Activated naive CD4-positive, alpha-beta T cell (primary cell): ENCODE results near the gene OMA1.
"Not testable (repeated sequence)": the region's sequence is repeated elsewhere in the genome, so short reads cannot be mapped to it uniquely, and the experiment has no call there.

ENCODE experiments used
- DNase-seq, 4 experiments: peaks; one replicate each; lab custom pipeline; 2025; lab: John Stamatoyannopoulos, UW

Gene OMA1

DNA sequence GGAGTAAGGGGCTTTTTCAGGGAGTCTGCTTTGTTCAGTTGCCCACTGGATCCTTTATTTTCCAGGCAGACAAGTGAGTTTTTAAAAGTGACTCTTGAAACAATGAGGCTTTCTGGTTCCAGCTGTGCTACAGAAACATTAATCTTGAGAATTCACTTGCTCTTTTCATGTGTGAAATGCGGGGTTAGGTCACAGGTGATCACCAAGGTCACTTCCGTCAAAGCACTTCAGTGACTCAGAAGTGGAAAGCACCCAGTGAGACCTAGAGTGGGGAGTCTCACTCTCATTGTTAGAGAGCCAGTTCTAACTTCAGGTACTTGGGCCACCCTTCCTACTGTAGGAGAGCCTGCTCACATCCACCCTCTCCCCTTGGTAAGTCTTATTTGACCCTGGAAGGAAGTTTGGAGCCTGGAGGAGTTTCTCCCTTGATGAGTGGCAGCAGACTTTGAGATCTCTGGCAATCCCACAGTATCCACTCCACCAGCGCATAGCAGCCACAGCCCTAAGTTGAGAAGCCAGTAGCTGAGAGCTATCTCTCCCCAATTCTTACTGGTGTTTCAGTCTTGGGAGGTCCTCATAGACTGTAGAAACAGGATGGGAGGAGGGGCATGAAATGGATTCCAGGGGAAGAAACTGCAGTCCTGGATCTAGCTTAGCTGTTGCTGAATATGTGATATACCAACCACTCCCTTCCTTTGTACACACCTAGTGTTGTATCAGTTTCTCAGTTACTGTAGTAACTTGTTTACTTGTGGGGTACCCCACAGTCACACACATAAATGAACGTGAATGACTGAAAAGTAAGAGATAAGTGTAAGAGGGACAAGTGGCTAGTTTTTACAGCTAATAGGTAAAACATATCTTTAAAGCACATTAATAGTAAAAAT is 27.4 kb upstream of the OMA1 start:
- no peak for DNase-seq

DNA sequence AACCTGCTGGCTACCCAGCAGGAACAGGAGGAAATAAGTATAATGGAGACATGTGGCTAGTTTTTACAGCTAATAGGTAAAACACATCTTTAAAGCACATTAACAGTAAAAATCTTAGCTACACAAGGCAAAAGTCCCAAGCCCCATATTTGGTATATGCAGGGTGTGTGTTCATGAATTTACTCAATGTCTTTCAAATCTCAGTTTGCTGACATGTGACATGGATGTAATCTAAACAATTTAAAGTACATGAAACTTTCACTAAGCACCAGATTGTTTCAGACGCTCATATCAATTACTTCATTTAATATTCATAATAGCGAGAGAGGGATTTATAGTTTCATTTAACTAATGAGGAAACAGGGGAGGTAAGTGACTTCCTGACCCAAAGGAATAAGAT is 26.6 kb upstream of the OMA1 start:
- no peak for DNase-seq

DNA sequence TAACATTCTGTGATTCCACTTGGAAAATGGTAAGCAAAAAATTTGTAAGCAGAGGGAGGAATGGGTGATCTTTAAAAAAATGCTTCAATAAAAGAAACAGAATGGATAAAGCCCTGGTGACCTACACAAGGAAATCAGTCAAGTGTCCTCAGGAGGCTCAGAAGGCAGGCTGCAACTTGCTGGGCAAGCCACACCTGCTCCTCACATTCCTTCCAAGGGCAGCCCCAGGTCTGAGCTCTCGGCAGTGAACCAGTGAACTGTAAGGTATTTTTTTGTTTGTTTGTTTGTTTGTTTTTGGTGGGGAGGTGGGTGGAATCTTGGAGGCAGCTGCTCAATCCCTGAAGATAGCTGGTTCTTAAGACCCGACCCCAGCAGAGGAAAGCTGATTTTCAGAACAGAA is 26.2 kb upstream of the OMA1 start:
- DNase-seq, result no peak

DNA sequence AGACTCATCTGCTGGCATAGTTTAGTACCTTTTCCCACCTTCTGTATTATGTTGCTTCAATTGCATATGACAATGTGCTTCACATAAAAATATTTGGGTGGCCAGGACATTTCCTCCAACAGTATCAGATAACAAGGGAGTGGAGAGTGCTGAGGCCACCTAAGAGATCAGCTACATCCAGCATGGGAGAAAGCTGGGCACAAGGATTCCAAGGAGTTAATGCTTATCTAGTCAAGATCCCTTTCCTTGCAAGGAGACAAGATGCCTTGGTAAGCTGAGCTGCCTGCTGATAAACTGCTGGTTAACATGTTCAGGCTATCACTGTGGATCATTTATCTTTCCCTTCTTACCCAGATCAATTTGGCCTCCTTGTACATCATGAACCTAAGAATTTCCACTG is 25.1 kb upstream of the OMA1 start:
- DNase-seq, result no peak

DNA sequence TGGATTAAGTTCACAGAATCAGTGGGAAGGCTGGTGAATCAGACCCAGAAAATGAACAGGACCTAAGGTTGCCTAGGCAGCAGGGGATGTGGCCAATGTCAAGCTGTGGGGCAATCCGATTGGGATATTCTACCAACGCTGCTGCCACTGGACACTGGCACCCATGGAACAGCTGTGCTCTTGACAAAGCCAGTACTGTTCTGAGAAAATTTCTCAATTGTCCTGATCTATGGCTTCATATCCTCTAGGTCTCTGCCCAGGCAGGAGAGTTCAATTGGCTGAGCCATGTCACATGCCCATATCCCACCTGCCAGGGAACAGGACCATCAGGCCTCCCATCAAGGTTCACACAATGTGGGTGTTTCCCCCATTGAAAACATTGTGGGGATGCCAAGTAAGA is 24.3 kb upstream of the OMA1 start:
- DNase-seq, result no peak

DNA sequence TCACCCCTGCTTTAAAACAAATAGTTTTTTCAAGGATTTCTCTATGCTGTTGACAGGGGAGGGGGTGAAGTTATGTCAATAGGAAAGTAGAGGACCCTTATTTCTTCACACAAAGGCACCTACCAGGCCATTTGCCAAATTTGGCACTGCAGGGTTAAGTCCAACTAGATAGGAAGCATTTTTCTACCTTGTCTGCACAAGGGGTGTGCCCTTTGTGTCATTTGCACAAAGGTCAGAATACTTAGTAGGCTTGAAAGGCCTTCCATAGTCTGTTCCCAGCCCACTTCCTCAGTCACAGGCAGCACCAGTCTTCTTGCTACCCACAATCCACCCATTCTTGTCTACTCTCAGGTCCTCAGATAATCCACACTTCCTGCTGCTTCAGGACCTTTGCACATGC is 23.6 kb upstream of the OMA1 start:
- no peak for DNase-seq

DNA sequence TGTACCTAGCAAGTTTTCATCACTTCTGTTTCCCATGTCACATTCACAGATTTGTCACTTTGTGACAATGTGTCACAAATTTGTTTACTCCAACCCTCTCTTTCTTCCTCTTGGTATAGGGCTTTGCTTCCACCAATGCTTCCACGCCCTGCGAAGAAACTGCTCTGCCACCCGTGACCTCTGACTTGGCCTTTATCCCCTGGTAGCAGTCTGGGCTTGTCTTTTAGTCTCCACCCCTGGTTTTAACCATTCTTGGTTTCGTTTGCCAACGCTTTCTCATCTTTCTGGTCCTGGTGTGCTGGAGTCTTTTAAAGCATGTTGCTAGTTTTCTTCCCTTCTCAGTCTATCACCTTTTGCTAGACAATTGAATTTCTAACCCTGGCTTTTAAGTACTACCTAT is 22.4 kb upstream of the OMA1 start:
- no peak for DNase-seq

DNA sequence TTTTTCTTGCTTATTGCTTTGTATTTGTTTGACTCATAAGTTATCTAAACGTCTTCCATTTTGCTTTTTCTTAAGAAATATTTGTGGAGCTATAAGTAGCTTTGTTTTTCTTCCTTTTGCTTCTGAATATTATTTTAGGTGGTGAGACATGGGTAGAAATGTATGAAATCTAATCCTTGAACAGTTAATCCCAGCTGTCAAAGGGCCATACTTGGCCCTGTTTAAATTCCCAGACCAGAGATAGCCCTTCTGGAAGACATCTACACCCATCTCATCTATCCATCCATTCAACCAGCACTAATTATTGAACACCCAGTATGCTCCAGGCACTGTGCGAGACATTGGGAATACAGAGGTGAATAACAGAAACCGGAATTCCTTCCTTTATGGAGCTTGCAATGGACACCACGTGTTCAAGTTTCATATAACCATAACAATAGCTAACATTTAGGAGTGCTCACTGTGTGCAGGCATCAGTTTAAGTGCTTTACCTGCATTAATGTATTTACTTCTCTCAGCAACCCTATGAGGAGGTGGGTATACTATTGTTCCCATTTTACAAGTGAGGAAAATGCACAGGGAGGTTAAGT is 21.8 kb upstream of the OMA1 start:
- no peak for DNase-seq

DNA sequence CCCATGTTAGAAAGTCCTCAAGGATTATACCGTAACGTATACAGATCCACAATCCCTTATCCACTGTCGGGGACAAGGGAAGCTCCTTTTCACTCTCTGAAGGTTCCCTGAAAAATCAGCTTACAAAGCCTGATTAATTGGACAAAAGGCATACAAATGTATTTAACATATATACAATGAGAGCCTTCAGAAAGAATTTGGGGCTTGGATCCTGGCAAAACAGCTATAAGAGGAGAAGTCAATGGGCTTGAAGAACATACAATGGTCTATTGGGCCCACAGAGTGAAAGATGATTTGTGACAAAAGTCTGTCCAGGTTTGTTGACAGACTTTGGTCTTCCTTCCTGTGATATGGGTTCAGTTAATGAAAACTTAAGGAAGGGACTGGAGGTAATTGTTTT is 19.8 kb upstream of the OMA1 start:
- DNase-seq, result no peak

DNA sequence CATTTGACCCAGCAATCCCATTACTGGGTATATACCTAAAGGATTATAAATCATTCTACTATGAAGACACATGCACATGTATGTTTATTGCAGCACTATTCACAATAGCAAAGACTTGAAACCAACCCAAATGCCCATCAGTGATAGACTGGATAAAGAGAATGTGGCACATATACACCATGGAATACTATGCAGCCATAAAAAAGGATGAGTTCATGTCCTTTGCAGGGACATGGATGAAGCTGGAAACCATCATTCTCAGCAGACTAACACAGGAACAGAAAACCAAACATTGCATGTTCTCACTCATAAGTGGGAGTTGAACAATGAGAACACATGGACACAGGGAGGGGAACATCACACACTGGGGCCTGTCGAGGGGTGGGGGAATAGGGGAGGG is 17.2 kb upstream of the OMA1 start:
- DNase-seq, result not testable (repeated sequence)

DNA sequence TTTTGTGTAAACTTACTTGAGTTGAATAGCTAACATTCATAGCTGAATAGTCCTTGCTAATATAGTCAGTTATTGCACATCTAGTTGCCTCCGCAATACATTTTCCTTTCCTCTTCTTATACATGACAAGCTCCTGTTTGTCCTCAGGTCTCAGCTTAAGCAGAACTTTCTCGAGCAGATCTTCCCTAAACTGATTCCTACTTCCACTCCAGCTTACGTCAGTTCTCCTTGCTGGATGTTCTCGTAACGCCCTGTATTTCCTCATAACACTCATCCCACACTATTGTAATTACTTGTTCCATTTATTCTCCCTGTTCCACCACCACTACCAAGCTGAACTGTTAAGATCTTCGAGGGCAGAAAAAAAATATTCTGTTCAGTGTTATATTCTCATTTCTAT is 15.1 kb upstream of the OMA1 start:
- no peak for DNase-seq

DNA sequence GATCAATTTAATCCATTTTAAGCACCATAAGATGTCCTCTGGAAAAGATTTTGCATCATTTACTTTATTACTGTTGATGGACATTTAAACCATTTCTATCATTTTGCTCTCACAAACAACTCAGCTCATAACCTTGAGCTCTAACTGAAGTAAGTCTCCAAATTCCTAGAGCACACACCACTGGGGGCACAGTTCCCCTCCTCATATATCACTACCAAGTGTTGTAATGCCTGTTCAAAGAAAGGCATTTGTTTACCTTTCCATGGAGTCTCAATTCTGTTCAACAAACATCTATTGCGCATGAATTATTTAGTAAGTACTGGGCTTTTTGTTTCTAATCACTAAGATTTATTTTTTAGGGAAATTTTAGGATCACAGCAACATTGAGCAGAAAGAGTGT is 8.9 kb upstream of the OMA1 start:
- DNase-seq, result no peak

DNA sequence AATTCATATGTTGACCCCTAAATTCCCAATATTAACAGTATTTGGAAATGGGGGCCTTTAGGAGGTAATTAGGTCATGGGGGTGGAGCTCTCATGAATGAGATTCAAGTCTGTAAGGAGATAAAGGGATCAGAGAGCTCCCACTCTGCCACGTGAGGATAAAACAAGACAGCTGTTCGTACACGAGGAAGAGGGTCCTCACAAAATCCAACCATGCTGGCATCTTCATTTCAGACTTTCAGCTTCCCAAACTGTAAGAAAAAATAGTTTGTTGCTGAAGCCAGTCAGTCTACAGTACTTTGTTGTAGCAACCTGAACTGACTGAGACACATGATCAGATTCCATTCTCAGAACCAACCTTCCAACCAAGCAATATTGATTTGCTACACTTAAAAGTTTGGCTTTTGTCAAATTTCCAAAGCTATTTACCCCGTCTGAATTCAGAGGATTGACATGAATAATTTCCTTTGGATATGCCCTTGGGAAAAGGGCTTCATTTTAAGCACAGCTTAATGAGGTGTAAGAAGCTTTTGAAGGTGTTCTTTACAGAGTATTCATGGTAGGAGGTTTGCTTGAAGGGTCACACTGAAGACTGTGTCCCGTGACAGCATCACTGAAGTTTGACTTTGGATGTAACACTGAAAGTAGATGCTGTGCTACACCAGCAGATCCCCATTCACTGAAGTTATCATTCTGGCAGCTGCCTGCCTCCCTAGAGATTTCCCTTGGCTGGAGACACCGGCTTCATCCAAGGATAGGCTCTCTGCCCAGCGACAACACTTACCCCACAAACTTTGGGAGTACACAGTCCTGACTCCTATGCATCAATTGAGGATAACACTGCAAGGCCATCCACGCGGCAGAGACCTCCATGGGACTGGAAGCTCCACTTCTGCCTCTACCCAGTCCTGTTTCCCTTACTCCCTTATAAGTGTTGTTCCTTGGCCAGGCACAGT is 4.9 kb upstream of the OMA1 start:
- no peak for DNase-seq

DNA sequence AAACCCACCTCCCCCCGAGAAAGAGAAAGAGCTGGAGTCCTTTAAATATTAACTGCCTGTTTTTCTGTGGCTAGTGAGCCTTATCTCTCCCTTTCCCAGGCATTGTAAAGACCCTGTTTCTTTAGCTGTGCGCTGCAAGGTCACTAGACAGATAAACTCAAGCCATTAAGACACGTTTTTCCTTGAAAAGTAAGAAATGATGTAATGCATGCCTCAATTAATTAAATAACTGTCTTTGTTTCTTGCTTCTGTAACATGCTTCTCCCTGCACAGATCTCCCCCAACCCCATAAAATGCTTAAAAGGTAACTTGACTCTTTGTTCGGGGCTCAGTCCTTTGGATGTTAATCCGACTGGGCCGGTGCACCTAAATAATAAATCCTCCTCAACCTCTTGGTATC is 2.8 kb upstream of the OMA1 start:
- not testable (repeated sequence) for DNase-seq

DNA sequence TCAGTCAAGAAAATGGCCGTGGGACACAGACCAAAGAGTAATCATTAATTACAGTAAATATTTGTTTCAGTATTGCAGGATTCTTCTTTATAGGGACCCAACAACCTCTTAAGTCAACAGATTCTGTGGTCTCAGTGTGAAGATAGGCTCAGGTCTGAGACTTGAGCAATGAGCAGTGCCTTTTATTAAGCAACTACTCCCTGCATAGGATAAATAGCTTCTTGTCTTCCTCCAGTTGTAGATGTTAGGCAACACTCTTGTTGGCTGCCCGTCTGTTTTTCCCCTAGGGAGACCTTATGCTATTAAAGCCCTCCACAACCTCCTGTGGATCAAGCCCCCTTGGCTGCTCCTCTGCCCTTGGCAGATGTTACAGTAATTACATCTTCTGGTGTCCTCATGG is 1.8 kb upstream of the OMA1 start:
- no peak for DNase-seq

DNA sequence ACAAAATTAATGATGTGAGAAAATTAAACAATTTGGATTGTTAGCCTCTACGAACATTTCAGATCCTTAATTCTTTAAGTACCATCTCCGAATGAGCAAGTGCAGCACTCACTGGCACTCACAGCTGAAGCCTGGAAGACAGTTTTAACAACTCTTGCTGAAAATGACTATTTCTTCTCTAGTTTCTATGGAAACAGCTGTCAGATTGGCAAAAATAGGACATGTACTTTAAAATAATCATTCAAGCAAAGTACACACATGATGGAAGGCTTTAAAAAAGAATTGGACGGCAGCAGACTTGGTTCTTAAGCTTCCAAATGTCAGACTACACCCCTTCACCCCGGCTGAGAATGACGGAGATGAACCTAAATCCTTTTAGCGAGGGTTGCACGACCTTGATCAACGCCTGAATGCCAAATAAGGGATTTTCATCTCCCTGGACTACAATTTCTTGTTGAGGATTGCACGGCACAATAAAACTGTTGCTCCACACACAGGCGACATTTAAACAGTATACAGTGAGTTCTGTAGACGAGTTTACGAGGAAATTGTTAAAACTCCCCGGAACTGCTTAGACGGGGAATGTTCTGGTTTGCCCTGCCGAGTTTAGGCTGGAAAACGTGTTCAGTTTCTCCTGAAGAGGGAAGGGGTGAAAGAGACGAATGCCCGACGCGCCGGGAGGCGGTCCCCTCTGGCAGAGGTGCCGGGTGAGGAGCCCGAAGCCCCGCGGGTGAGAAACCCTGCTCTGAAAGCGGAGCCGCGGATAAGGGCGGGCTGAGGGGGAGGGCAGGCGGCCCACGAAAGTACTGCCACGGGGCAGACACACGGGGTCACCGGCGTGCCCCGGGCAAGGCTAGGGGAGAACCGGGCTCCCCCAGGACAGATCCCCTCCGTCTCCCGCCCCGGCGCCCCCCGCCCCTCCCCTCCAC is 671 bp downstream of the OMA1 start:
- peak; percentile 45 to 65 (median 61) for DNase-seq

DNA sequence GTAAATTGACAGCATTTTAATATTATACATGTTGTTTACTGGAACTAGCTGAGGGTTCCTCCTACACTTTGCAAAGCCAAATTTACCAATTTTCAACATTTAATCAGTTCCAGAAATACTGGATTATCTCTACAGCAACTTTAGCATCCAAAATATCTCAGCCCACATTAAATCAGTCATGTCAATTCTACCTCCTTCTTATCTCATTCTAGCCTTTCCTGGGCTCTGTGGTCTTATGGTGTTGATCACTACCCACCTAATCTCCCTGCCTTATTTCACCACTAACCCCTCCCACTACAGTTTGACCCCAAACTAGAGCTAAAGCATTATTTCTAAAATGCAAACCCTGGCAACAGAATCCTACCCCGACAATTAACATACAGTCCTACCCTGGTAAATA is 3.3 kb downstream of the OMA1 start:
- no peak for DNase-seq

DNA sequence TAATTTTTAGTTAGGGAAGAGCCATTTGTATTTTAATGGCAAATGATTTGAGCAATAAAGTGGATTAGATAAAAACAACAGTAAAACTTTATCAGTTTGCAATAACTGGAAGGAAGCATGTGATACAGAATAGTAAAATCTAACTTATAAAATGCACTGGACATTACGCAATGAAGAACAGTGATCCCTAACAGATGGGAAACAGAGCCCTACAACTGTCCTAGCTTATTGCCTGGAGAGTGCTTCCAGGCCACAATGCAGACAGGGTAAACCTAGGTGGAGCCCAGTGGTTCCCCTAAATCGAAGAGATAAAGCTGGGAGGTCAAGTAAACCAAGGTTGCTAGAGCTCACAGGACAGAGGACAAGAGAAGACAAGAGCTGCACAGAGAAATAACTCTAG is 7.0 kb downstream of the OMA1 start:
- no peak for DNase-seq

DNA sequence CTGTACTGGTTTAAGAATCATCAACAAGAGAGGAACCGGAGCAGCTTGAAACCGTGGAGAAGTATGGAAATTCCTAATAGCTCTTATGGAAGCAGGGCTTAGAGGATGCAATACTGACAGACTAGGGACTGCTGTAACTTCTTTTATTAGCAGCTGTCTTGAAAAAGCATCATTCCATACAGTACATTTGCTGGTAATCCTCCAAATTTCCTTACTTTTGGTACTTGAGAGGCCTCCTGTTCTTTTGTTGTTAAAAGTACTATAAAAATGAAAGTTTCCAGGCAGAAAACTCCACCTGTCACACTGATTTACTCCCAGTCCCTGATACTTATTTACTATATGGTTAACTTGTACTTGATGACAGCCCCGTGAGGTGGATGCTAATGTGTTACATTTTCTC is 7.7 kb downstream of the OMA1 start:
- DNase-seq, result no peak

DNA sequence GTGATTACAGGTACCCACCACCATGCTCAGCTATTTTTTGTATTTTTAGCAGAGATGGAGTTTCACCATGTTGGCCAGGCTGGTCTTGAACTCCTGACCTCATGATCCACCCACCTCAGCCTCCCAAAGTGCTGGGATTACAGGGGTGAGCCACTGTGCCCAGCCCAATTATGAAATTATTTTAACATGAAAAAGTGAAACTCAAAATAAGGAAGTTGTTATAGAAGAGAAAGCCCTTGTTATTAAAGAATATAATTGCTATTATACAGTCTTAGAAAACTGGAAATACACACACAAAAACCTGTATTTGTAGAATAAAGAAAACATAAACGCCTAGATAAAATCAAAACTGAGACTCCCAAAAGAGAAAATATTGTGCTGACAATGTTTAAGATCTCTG is 14.7 kb downstream of the OMA1 start:
- not testable (repeated sequence) for DNase-seq

DNA sequence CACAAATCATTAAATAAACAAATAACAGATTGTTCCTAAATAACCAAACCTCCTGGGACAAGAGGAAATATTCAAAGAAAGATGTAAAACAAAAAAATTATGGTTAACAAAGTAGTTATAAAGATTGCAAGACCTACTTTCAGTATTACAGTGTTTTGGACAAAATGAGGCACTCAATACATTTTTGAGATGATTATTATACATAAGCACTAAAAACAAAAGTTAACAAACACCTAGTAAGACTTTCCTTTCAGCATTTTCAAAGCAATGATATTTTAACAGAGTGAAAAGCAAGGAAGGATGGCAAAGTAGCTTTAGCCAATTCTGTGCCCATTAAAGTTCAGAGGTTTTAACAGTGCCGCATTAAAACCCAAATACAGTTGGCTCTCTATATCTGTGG is 17.2 kb downstream of the OMA1 start:
- no peak for DNase-seq

DNA sequence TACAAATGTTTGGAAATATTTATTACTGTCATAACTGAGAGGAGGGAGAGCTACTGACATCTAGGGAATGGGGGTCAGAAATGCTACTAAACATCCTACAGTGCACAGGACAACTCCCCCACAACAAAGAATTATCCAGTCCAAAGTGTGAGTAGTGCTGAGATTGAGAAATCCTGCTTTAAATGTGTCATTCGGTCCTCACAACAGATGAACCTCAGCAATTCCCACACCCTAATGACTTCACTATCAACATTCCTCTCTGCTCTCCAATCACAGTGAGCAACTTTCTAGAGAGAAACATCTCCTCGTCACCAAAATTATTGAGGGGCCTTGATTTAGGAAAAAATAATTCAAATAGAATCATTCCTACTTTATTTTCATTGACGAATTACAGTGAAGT is 18.0 kb downstream of the OMA1 start:
- DNase-seq, result no peak
